NCI-H2196 treated with DMSO at 0.1 percent for 48 hours (cell line): Measurements from ENCODE around the gene METRN.

Source experiments
- DNase-seq: peaks from one replicate; lab custom pipeline; 2025; ENCODE audit not compliant: unreplicated experiment; lab: John Stamatoyannopoulos, UW

Gene METRN

DNA sequence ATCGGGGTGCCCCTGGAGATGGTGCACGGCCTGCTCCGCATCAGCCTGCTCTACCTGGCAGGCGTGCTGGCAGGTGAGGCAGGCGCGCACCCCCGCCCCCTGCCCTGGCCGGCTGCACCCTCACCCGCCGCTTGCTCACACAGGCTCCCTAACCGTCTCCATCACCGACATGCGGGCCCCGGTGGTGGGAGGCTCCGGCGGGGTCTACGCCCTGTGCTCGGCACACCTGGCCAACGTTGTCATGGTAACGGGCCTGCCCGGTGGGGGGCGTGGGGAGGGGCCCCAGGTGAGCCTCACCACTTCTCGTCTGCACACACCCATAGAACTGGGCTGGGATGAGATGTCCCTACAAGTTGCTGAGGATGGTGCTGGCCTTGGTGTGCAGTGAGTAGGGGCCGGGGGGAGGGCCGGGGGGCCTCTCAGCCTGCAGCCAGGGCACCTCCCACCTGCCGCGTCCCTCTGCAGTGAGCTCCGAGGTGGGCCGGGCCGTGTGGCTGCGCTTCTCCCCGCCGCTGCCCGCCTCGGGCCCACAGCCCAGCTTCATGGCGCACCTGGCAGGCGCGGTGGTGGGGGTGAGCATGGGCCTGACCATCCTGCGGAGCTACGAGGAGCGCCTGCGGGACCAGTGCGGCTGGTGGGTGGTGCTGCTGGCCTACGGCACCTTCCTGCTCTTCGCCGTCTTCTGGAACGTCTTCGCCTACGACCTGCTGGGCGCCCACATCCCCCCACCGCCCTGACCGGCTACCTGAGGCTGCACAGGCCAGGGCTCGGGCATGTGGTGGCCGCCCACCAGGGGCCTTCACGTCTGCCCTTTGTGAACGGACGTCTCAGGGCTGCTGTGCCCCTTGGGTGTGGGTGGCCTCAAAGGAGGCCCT is 37.4 kb upstream of the METRN start:
- peak; percentile 33 for DNase-seq

DNA sequence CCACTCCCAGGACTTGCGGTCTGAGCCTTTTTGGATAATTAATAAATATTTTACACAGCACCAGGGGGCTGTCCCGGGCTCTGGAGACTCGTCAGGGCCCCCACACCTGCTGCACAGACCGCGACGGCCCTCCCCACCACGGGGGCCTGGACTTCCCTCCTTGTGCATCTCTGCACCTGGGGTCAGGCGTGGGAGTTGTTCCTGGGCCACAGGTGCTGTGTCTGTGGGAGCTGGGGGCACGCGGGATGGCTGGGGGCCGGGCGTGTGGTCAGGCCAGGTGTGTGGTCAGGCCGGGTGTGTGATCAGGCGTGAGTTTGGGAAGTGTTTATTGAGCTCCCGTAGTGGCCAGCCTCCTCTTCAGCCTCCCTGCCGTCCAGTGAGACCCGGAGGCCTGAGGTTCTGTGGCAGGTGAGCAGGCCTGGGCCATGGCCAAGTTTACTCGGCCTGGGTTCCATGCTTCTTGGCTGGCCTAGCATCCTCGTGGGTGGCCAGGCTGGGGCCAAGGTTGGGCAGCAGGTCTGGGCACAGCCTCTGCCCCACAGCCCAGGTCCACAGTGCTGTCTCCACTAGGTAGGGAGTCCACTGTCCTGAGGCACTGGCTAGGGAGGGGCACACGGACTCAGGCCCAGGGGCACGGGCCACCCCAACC is 36.6 kb upstream of the METRN start:
- peak; percentile 21 for DNase-seq

DNA sequence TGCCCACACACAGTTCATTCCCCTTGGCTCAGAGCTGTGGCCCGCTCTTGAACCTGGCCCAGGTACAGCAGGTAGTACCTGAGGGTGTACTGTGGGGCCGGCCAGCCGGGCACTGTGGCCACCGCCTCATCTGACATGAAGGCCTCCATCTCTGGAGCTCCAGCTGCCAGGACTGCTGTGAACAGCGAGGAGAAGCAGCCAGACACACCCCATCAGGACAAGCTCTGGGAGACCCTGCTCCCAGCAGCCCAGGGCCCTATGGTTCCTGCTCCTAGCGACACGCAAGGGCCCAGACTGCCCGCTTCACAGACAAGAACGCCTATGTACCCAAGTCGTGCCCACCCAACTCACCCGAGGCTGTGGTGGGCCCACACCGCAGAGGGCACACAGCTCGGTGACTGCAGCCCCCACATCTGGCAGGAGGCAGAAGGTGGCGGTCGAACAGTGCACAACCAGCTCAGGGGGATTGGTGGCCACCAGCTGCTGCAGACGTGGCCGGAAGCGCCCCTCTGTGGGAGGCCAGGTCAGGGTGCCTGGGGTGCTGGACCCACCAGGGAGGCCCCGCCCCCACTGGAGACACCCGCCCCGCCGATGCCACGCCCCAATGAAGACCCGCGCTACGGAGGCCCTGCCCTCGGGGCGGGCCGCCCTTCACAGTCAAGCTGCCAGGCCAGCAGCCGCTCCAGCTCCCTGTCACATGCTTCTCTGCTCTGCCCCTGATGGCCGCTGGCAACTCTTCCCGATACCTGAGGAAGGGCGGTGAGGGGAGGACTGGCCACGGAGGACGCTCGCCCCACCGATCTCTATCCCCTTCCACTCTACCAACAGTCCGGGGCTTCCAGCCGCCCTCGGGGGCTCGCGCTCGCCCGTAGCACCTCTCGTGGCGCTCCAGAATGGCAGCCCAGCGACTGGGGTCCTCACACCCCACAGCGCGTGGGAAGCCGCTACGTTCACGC is 35.8 kb upstream of the METRN start:
- DNase-seq: peak; percentile 67

DNA sequence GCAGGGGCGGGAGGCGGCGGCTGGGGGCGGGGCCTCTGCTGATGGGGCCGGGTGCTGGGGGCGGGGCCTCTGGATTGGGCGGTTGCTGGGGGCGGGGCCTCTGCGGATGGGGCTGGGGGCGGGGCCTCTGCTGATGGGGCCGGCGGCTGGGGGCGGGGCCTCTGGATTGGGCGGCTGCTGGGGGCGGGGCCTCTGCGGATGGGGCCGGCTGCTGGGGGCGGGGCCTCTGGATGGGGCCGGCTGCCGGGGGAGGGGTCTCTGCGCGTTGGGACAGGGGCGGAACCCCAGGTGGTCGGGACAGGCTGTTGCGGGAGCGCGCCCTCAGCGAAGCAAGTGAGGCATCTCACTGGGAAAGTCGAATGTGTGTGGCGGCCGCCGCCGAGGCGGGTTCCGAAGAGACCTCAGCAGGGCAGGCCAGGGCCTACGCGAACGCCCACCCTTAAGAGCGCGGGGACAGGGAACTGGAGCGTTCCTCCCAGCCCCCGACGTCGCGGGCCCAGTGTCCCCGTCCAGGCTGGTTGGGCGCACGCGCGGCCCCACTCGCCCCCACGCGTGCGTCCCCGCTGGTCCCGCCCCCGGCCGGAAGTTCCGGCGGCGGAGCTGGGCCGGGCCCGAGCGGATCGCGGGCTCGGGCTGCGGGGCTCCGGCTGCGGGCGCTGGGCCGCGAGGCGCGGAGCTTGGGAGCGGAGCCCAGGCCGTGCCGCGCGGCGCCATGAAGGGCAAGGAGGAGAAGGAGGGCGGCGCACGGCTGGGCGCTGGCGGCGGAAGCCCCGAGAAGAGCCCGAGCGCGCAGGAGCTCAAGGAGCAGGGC is 34.9 kb upstream of the METRN start, which contains the start of gene STUB1:
Gene STUB1, plus strand, starts transcription at position 597 of the 811 bp plus-strand sequence. Its CDS starts 116 bp downstream, at position 713.
- peak; percentile 83 for DNase-seq

- no peak for DNase-seq
Measured at GRCh38 chr16:680625-680945, 34.3 kb upstream of the METRN start.

- DNase-seq: no peak
Measured at GRCh38 chr16:680967-681745, 33.8 kb upstream of the METRN start.

DNA sequence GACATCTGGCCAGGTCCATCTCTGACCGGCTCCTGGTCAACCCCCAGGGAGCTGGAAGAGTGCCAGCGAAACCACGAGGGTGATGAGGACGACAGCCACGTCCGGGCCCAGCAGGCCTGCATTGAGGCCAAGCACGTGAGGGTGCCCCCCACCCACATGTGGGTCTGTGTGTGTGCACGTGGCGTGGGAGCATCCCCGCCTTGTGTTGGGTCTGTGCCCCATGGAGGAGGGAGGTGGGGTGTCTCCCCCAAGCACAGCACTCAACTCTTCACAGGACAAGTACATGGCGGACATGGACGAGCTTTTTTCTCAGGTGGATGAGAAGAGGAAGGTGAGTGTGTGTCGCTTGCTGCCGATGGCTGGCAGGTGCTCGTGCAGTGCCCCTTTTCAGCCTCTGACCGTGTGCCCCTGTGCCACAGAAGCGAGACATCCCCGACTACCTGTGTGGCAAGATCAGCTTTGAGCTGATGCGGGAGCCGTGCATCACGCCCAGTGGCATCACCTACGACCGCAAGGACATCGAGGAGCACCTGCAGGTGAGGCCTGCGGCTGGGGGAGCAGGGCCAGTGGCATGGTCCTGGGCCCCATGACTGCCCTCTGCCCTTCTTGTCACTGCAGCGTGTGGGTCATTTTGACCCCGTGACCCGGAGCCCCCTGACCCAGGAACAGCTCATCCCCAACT is 33.0 kb upstream of the METRN start:
- no peak for DNase-seq

GRCh38 chr16:682493-683395 is 32.2 kb upstream of the METRN start:
- DNase-seq: no peak

GRCh38 chr16:683396-684070 is 31.4 kb upstream of the METRN start:
- DNase-seq: no peak

GRCh38 chr16:684071-684794 is 30.7 kb upstream of the METRN start, which contains the start of gene JMJD8:
Gene JMJD8, minus strand, starts transcription at chr16:684334. Its CDS starts 15 bp downstream, at chr16:684319.
- peak; percentile 95 for DNase-seq

DNA sequence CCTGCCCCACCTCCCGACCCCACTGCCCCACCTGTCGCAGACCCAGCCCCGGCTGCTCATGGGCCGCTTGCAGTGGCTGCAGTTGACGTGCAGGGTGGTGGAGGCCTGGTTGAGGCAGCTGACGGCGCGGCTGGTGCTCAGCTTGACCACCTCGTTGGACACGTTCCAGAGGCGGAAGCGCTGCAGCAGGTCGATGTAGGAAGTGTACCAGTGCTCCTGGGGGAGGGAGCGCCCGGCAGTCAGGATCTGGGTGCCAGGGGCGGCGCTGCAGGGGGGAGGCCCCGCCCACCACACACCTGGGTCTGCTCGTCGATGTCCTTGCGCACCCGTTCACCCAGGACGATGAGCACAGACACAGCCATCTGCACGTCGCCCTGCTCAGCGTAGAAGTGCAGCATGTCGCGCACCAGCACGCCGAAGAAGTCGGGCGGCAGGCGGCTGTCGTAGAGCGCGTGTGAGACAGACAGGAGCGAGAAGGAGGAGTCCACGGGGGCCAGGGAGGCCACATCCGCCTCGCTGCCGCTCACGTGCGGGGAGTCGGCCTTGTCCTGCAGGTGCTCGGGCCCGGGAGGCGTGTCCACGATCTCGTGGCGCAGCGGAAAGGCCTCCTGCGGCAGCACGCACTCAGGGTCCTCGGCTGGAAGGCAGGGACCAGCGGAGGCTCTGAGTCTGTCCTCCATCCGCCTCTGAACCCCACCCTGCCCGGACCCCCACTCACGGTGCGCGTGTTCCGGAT is 29.8 kb upstream of the METRN start:
- DNase-seq: peak; percentile 91

- DNase-seq: peak; percentile 41
Measured at GRCh38 chr16:685967-686366, 29.0 kb upstream of the METRN start.

- DNase-seq: no peak
Measured at GRCh38 chr16:686459-687260, 28.3 kb upstream of the METRN start.

GRCh38 chr16:687499-687898 is 27.4 kb upstream of the METRN start:
- no peak for DNase-seq

DNA sequence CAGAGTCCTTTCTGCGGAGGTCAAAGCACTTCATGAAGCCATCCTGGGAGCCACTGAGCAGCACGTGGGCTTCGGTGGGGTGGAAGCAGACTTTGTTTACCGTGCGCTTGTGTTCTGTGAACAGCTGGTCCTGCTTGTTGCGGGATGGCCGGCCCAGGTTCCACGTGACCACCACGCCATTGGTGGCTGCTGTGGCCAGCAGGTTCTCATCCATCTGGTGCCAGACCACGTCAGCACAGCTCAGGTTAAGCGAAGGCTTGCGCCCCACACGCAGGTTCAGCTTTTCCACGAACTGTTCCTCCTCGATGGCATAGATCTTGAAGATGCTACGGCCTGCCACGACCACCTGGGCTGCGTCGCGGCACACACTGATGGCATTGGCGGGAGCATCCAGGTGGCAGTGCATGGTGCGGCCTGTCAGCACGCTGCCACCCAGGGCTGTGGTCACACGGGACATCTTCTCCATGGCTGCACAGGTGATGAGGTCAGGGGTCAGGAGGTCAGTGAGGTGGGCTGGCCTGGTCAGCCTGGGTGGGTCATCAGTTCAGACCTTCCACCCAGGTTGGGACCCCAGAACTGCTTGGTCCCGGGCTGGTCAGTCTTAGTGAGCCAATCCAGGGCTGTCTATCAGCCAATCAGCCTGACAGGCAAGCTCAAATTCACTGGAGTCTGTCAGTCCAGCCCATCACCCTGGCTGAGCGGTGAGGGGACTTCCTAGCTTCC is 25.6 kb upstream of the METRN start:
- no peak for DNase-seq
